ENCODE results near the gene ZDHHC24. TPM values are rescaled to one million over a fixed set of nuclear protein-coding genes. Genes with fewer than 3 reads are reported as not detected.
"Not testable (repeated sequence)": the region's sequence is repeated elsewhere in the genome, so short reads cannot be mapped to it uniquely, and the experiment has no call there.

Gene ZDHHC24
- total and polyA plus RNA-seq, 10 of the 15 experiments (the other 5 are each of a cell fraction or from before 2014, with no cell fraction given) = 0.86 to 17.5 (median 6.8) TPM

GRCh38 chr11:66582565-66583147 is 36.8 kb upstream of the ZDHHC24 start:
- H3K27me3 ChIP-seq (replicated peaks in 1 of 2; ENCODE audit: control insufficient read depth in 2 of 2, insufficient read depth in 2 of 2, low read length in 1 of 2); in situ Hi-C loops (cut with MboI); H2AFZ ChIP-seq (ENCODE audit: control insufficient read depth, low read depth, low read length); H3K4me3 ChIP-seq; BruUV-seq (replicated peaks); H3K27ac ChIP-seq (ENCODE audit: control insufficient read depth, insufficient read depth); H3K9me3 ChIP-seq (replicated peaks; ENCODE audit: control insufficient read depth, insufficient read depth, low read length); ATAC-seq; POLR2A ChIA-PET; RAD21 ChIA-PET (ENCODE audit: unreplicated experiment); H3K36me3 ChIP-seq (ENCODE audit: control insufficient read depth in 2 of 2, insufficient read depth in 2 of 2, low read length in 1 of 2); intact Hi-C loops (cut with micrococcal nuclease; ENCODE audit: unreplicated experiment); H3K4me1 ChIP-seq (ENCODE audit: control insufficient read depth, insufficient read depth, low read length); DNase-seq (ENCODE audit: low read depth, low spot score); H4K20me1 ChIP-seq (ENCODE audit: control insufficient read depth, insufficient read depth); H3K79me2 ChIP-seq (ENCODE audit: control insufficient read depth, insufficient read depth, low read length); H3K9ac ChIP-seq (ENCODE audit: control insufficient read depth, insufficient read depth, low read length); H3K4me2 ChIP-seq (ENCODE audit: control insufficient read depth, insufficient read depth); FAIRE-seq: not testable (repeated sequence)
- WGBS (ENCODE audit: insufficient coverage, insufficient replicate concordance, low lambda C conversion rate, missing lambda C conversion rate) = 55% methylated on average over 3 of the region's 3 CpGs
- SMC1A ChIA-PET (ENCODE audit: uncharacterized antibody, unreplicated experiment) = interaction anchor here (0.7 kb wide), 1 partner anchor 94 kb away, joined by 3 read pairs; no protein-coding TSS in a partner anchor
- CTCF ChIA-PET = interaction anchor here (0.7 to 8.3 kb wide), 2 partner anchors 33 to 96 kb away, joined by 3 to 166 read pairs; partner anchors contain the start of gene RBM4B

- ChIA-PET POLR2A (interaction anchor here (0.6 to 1.5 kb wide), 4 partner anchors 13 to 97 kb away, joined by 3 to 7 read pairs (median 4); partner anchors contain the start of gene RBM4B), CTCF (interaction anchor here (0.9 to 8.3 kb wide), 6 partner anchors 10 to 249 kb away, joined by 3 to 166 read pairs (median 7); partner anchors contain the start of genes CCDC87, CCS, RBM4 and RBM4B), SMC1A (ENCODE audit: uncharacterized antibody, unreplicated experiment) (interaction anchor here (1.1 to 5.7 kb wide), 3 partner anchors 11 to 97 kb away, joined by 3 to 74 read pairs (median 6); partner anchors contain the start of genes CCDC87, CCS and RBM4B), RAD21 (ENCODE audit: unreplicated experiment) (interaction anchor here (0.8 to 1.5 kb wide), 4 partner anchors 30 to 97 kb away, joined by 3 to 14 read pairs (median 4); partner anchors contain the start of gene RBM4B)
- H4K20me1 ChIP-seq (ENCODE audit: control insufficient read depth, insufficient read depth) = no peaks in the 10 kb centered on the region
- in situ Hi-C loops (cut with MboI) (no loop called here), intact Hi-C loops (cut with micrococcal nuclease; ENCODE audit: unreplicated experiment) (no loop called here)
- DNase-seq (ENCODE audit: low read depth, low spot score) (no peak), ATAC-seq (no peak), FAIRE-seq (no peak)
- BruUV-seq (replicated peaks) = no TSS peak
- no peaks in the 10 kb centered on the region for H3K27me3 ChIP-seq (replicated peaks in 1 of 2; ENCODE audit: control insufficient read depth in 2 of 2, insufficient read depth in 2 of 2, low read length in 1 of 2)
- no peak overlapping the region for H2AFZ ChIP-seq (ENCODE audit: control insufficient read depth, low read depth, low read length)
- no peak overlapping the region for H3K27ac ChIP-seq (ENCODE audit: control insufficient read depth, insufficient read depth)
- TF ChIP-seq TBL1XR1 (IDR thresholded peaks at IDR 0.05; ENCODE audit: low read depth, low read length) = no peak
- no peak for TF ChIP-seq ESRRA (IDR thresholded peaks at IDR 0.05; ENCODE audit: low read length)
- no peak for TF ChIP-seq ZZZ3 (IDR thresholded peaks at IDR 0.05; ENCODE audit: control insufficient read depth, insufficient read length, low read depth)
- H3K9ac ChIP-seq (ENCODE audit: control insufficient read depth, insufficient read depth, low read length) = no peak overlapping the region
- WGBS (ENCODE audit: insufficient coverage, insufficient replicate concordance, low lambda C conversion rate, missing lambda C conversion rate) = 30% methylated on average over 3 of the region's 3 CpGs
- H3K79me2 ChIP-seq (ENCODE audit: control insufficient read depth, insufficient read depth, low read length) = no peaks in the 10 kb centered on the region
- H3K4me1 ChIP-seq (ENCODE audit: control insufficient read depth, insufficient read depth, low read length) = no peaks in the 10 kb centered on the region; the same call in 1 of the 2 replicates
- no peak overlapping the region for H3K4me2 ChIP-seq (ENCODE audit: control insufficient read depth, insufficient read depth)
- H3K4me3 ChIP-seq = no peak overlapping the region
- H3K36me3 ChIP-seq (ENCODE audit: control insufficient read depth in 2 of 2, insufficient read depth in 2 of 2, low read length in 1 of 2) = no peaks in the 10 kb centered on the region
- peaks cover 2% of the 10 kb centered on the region; the same call in 1 of the 3 replicates for H3K9me3 ChIP-seq (replicated peaks; ENCODE audit: control insufficient read depth, insufficient read depth, low read length)
Measured at GRCh38 chr11:66581261-66581660, 35.4 kb upstream of the ZDHHC24 start.

Measured in GM12878 (cell line).